ENCODE measurements around the gene SOX18. TPM values are rescaled to one million over a fixed set of nuclear protein-coding genes. Genes with fewer than 3 reads are reported as not detected.

Gene SOX18
- total RNA-seq, 1 donor from 2014 or later, result not detected

DNA sequence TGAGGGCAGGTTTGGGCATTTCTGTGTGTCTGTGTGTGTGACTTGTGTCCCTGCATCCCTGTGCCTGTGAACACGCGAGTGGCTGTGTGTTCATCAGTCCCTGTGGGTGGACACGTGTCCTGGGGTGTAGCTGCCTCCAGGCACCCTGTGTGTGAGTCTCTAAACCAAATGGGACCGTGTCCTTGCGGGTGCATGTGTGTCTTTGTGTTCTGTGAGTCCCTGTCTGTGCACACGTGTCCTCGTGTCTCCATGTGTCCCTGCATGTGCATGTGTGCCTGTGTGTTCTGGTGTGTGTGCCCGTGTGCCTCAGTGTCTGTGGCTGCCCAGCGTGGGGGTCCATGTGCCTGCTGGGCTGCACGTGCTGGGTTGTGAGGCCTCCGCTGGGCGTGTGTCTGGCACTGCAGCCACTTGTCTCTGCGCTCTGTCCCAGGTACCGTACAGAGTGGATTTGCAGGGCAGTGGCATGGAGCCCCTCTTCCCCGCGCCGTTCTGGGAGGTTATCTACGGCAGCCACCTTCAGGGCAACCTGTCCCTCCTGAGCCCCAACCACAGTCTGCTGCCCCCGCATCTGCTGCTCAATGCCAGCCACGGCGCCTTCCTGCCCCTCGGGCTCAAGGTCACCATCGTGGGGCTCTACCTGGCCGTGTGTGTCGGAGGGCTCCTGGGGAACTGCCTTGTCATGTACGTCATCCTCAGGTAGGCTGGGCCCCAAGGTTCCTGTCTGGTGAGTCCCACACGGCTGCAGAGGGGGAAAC, 43.0 kb upstream of the SOX18 start:
- H3K4me2 ChIP-seq, result no peak overlapping the region
- no peaks in the 10 kb centered on the region for H3K36me3 ChIP-seq
- no peak for DNase-seq (ENCODE audit: low spot score)
- peaks cover 3% of the 10 kb centered on the region for H3K4me1 ChIP-seq
- H3K27ac ChIP-seq, result no peak overlapping the region
- Mint-ChIP-seq H3K27ac (peak overlapping the region; percentile 90), H3K4me1 (peaks cover 19% of the 10 kb centered on the region), H3K36me3 (peaks cover 3% of the 10 kb centered on the region), H3K9me3 (peaks cover 9% of the 10 kb centered on the region), H3K27me3 (ENCODE audit: insufficient read depth, low read depth) (peaks cover 36% of the 10 kb centered on the region), H3K4me3 (peak overlapping the region; percentile 73)
- no peak overlapping the region for H2AFZ ChIP-seq (replicated peaks)
- H3K9ac ChIP-seq, result no peak overlapping the region
- no peaks in the 10 kb centered on the region for H3K9me3 ChIP-seq (ENCODE audit: low read depth)
- H3K79me2 ChIP-seq (ENCODE audit: low read depth), result no peaks in the 10 kb centered on the region
- H3K27me3 ChIP-seq, result peaks cover 48% of the 10 kb centered on the region
- peaks cover 9% of the 10 kb centered on the region for H3F3A ChIP-seq (ENCODE audit: low read depth)
- H3K4me3 ChIP-seq, result no peak overlapping the region
- TF ChIP-seq, protein P1, sequence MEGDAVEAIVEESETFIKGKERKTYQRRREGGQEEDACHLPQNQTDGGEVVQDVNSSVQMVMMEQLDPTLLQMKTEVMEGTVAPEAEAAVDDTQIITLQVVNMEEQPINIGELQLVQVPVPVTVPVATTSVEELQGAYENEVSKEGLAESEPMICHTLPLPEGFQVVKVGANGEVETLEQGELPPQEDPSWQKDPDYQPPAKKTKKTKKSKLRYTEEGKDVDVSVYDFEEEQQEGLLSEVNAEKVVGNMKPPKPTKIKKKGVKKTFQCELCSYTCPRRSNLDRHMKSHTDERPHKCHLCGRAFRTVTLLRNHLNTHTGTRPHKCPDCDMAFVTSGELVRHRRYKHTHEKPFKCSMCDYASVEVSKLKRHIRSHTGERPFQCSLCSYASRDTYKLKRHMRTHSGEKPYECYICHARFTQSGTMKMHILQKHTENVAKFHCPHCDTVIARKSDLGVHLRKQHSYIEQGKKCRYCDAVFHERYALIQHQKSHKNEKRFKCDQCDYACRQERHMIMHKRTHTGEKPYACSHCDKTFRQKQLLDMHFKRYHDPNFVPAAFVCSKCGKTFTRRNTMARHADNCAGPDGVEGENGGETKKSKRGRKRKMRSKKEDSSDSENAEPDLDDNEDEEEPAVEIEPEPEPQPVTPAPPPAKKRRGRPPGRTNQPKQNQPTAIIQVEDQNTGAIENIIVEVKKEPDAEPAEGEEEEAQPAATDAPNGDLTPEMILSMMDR (IDR thresholded peaks at IDR 0.05), result no peak
- TF ChIP-seq EZH2phosphoT487 (IDR thresholded peaks at IDR 0.05) (no peak), EZH2 (IDR thresholded peaks at IDR 0.05) (no peak)
- no peaks in the 10 kb centered on the region for H4K20me1 ChIP-seq (ENCODE audit: low read depth)

DNA sequence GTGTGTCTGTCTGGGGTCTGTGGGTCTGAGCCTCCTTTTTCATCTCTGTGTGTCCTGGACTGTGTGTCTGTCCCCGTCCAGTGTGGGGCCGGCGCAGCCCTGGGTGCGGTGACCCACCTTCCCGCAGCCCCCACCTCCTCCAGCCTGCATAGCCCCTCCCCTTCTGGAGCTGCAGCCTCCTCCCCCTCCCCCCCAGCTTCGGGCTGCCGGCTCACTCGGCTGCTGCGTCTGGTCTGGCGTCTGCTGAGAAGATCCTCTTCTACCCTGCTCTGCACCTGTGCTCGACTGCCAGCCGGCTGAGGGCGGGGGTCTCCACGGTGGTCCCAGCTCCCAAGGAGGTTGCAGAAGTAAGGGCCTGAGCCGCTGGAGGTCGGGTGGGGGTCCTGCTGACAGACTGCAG, 42.3 kb upstream of the SOX18 start:
- no peak for TF ChIP-seq EZH2phosphoT487 (IDR thresholded peaks at IDR 0.05)
- TF ChIP-seq, protein P1 (IDR thresholded peaks at IDR 0.05), result no peak
- TF ChIP-seq EZH2 (IDR thresholded peaks at IDR 0.05), result no peak
- Histone ChIP-seq H4K20me1 (ENCODE audit: low read depth) (no peaks in the 10 kb centered on the region), H3K4me2 (no peak overlapping the region), H3K27ac (no peak overlapping the region), H3K79me2 (ENCODE audit: low read depth) (no peaks in the 10 kb centered on the region), H3K9ac (no peak overlapping the region), H3K4me3 (no peak overlapping the region), H3K4me1 (peaks cover 3% of the 10 kb centered on the region), H2AFZ (replicated peaks) (no peak overlapping the region), H3F3A (ENCODE audit: low read depth) (peaks cover 9% of the 10 kb centered on the region), H3K9me3 (ENCODE audit: low read depth) (no peaks in the 10 kb centered on the region), H3K36me3 (no peaks in the 10 kb centered on the region), H3K27me3 (peaks cover 50% of the 10 kb centered on the region)
- peaks cover 19% of the 10 kb centered on the region for H3K4me1 Mint-ChIP-seq
- peak overlapping the region; percentile 81 for H3K27ac Mint-ChIP-seq
- peaks cover under 1% of the 10 kb centered on the region for H3K36me3 Mint-ChIP-seq
- H3K27me3 Mint-ChIP-seq (ENCODE audit: insufficient read depth, low read depth), result peaks cover 34% of the 10 kb centered on the region
- H3K9me3 Mint-ChIP-seq, result peaks cover 8% of the 10 kb centered on the region
- peak; percentile 59 for DNase-seq (ENCODE audit: low spot score)
- peak overlapping the region; percentile 66 for H3K4me3 Mint-ChIP-seq

- H3K27ac Mint-ChIP-seq, result peak overlapping the region; percentile 81
- Histone ChIP-seq H3K36me3 (no peaks in the 10 kb centered on the region), H3K9ac (no peak overlapping the region)
Measured at GRCh38 chr20:64091340-64091739, 41.9 kb upstream of the SOX18 start.

More at GRCh38 chr20:64091340-64091739, 41.9 kb upstream of the SOX18 start:
- Mint-ChIP-seq H3K36me3 (no peaks in the 10 kb centered on the region), H3K27me3 (ENCODE audit: insufficient read depth, low read depth) (peaks cover 36% of the 10 kb centered on the region), H3K9me3 (peaks cover 11% of the 10 kb centered on the region), H3K4me3 (peak overlapping the region; percentile 66), H3K4me1 (peaks cover 19% of the 10 kb centered on the region)
- DNase-seq (ENCODE audit: low spot score), result no peak
- H3K4me3 ChIP-seq, result no peak overlapping the region
- peaks cover 54% of the 10 kb centered on the region for H3K27me3 ChIP-seq
- H3K4me1 ChIP-seq, result peaks cover 3% of the 10 kb centered on the region
- H3F3A ChIP-seq (ENCODE audit: low read depth), result peaks cover 9% of the 10 kb centered on the region
- H2AFZ ChIP-seq (replicated peaks), result no peak overlapping the region
- no peak for TF ChIP-seq EZH2phosphoT487 (IDR thresholded peaks at IDR 0.05)
- TF ChIP-seq, protein P1 (IDR thresholded peaks at IDR 0.05), result no peak
- TF ChIP-seq EZH2 (IDR thresholded peaks at IDR 0.05), result no peak
- no peaks in the 10 kb centered on the region for H3K79me2 ChIP-seq (ENCODE audit: low read depth)
- H4K20me1 ChIP-seq (ENCODE audit: low read depth), result no peaks in the 10 kb centered on the region
- no peaks in the 10 kb centered on the region for H3K9me3 ChIP-seq (ENCODE audit: low read depth)
- H3K4me2 ChIP-seq, result no peak overlapping the region
- H3K27ac ChIP-seq, result no peak overlapping the region
